ENCODE results near the gene MAML2. TPM values are rescaled to one million over a fixed set of nuclear protein-coding genes. Genes with fewer than 3 reads are reported as not detected.

Gene MAML2
- total RNA-seq, 3 donors from 2014 or later (not counting 1 experiment from before 2014, with no cell fraction given): 14.2 to 20.5 (median 16.1) TPM

- no peak overlapping the region for H3K4me3 Mint-ChIP-seq
- DNase-seq (no peak), ATAC-seq (no peak)
- Histone ChIP-seq H3K4me1 (ENCODE audit: control insufficient read depth, insufficient read depth, low read length) (no peaks in the 10 kb centered on the region), H3K36me3 (ENCODE audit: control insufficient read depth, insufficient read depth, low read length) (no peaks in the 10 kb centered on the region), H3K27me3 (ENCODE audit: control insufficient read depth, insufficient read depth, low read length) (no peaks in the 10 kb centered on the region), H3K4me3 (ENCODE audit: low read length) (no peak overlapping the region), H3K27ac (ENCODE audit: low read length) (no peak overlapping the region), H3K9me3 (ENCODE audit: control insufficient read depth, insufficient read depth, low read length) (no peaks in the 10 kb centered on the region)
- H3K36me3 Mint-ChIP-seq: no peaks in the 10 kb centered on the region
- WGBS (ENCODE audit: insufficient coverage): 87% methylated on average over 7 of the region's 8 CpGs
- H3K4me1 Mint-ChIP-seq: peaks cover 4 to 6% of the 10 kb centered on the region in 2 donors
- H3K27me3 Mint-ChIP-seq (ENCODE audit: low read depth in 2 of 2): peaks cover 0 to 2% of the 10 kb centered on the region in 2 donors
- TF ChIP-seq CTCF (IDR thresholded peaks at IDR 0.05): no peak
- H3K9me3 Mint-ChIP-seq: peaks cover 0 to 9% of the 10 kb centered on the region in 2 donors
- H3K27ac Mint-ChIP-seq: no peak overlapping the region
- intact Hi-C loops (cut with micrococcal nuclease): no loop called here
These were observed 343.1 kb downstream of the MAML2 start for GRCh38 chr11:95999711-96000406.

GRCh38 chr11:95996621-95997235 lies 346.3 kb downstream of the MAML2 start:
- Histone ChIP-seq H3K27ac (ENCODE audit: low read length) (no peak overlapping the region), H3K9me3 (ENCODE audit: control insufficient read depth, insufficient read depth, low read length) (no peaks in the 10 kb centered on the region), H3K27me3 (ENCODE audit: control insufficient read depth, insufficient read depth, low read length) (no peaks in the 10 kb centered on the region), H3K4me1 (ENCODE audit: control insufficient read depth, insufficient read depth, low read length) (no peaks in the 10 kb centered on the region), H3K36me3 (ENCODE audit: control insufficient read depth, insufficient read depth, low read length) (no peaks in the 10 kb centered on the region), H3K4me3 (ENCODE audit: low read length) (no peak overlapping the region)
- intact Hi-C loops (cut with micrococcal nuclease): no loop called here
- no peak for TF ChIP-seq CTCF (IDR thresholded peaks at IDR 0.05)
- WGBS (ENCODE audit: insufficient coverage): 100% methylated on average over 4 of the region's 4 CpGs
- ATAC-seq: no peak
- H3K4me1 Mint-ChIP-seq: peaks cover 0 to 4% of the 10 kb centered on the region in 2 donors
- no peak for DNase-seq
- H3K4me3 Mint-ChIP-seq: no peak overlapping the region
- H3K36me3 Mint-ChIP-seq: no peaks in the 10 kb centered on the region
- H3K27me3 Mint-ChIP-seq (ENCODE audit: low read depth in 2 of 2): no peaks in the 10 kb centered on the region
- no peak overlapping the region for H3K27ac Mint-ChIP-seq
- H3K9me3 Mint-ChIP-seq: no peaks in the 10 kb centered on the region

- no peak overlapping the region for H3K4me3 Mint-ChIP-seq
These were observed 348.7 kb downstream of the MAML2 start for GRCh38 chr11:95994329-95994728.

More at GRCh38 chr11:95994329-95994728, 348.7 kb downstream of the MAML2 start:
- no peak for TF ChIP-seq CTCF (IDR thresholded peaks at IDR 0.05)
- Histone ChIP-seq H3K27ac (ENCODE audit: low read length) (no peak overlapping the region), H3K27me3 (ENCODE audit: control insufficient read depth, insufficient read depth, low read length) (no peaks in the 10 kb centered on the region), H3K4me3 (ENCODE audit: low read length) (no peak overlapping the region), H3K9me3 (ENCODE audit: control insufficient read depth, insufficient read depth, low read length) (no peaks in the 10 kb centered on the region), H3K36me3 (ENCODE audit: control insufficient read depth, insufficient read depth, low read length) (peaks cover 8% of the 10 kb centered on the region), H3K4me1 (ENCODE audit: control insufficient read depth, insufficient read depth, low read length) (no peaks in the 10 kb centered on the region)
- ATAC-seq (no peak), DNase-seq (no peak)
- WGBS (ENCODE audit: insufficient coverage): 81% methylated on average over 4 of the region's 4 CpGs
- H3K27me3 Mint-ChIP-seq (ENCODE audit: low read depth in 2 of 2): no peaks in the 10 kb centered on the region
- no peaks in the 10 kb centered on the region for H3K4me1 Mint-ChIP-seq
- intact Hi-C loops (cut with micrococcal nuclease): no loop called here
- no peak overlapping the region for H3K27ac Mint-ChIP-seq
- no peaks in the 10 kb centered on the region for H3K9me3 Mint-ChIP-seq
- H3K36me3 Mint-ChIP-seq: no peaks in the 10 kb centered on the region
